Colonic mucosa (tissue), 4 donors: ENCODE data around the gene SPEG. TPM values are rescaled to one million over a fixed set of nuclear protein-coding genes. Genes with fewer than 3 reads are reported as not detected.

Source experiments
- DNase-seq: peaks from one replicate; pipeline ENCODE4 v3.0.0-alpha.2; 2020
- H3K27ac ChIP-seq: fragments of 200-600 bp; one replicate; pipeline ENCODE4 v1.8.0; 2021
- H3K27me3 ChIP-seq: fragments of 200-600 bp; one replicate; pipeline ENCODE4 v1.8.0; 2021
- H3K36me3 ChIP-seq: fragments of 200-600 bp; one replicate; pipeline ENCODE4 v1.8.0; 2021
- H3K4me1 ChIP-seq: fragments of 200-600 bp; one replicate; pipeline ENCODE4 v1.8.0; 2021; ENCODE audit warnings: mild to moderate bottlenecking
- H3K4me3 ChIP-seq: fragments of 200-600 bp; one replicate; pipeline ENCODE4 v1.8.0; 2021
- H3K9ac ChIP-seq, 2 donors: one replicate each; pipeline ENCODE4 v1.7.0; 2013; ENCODE audit warnings: control low read depth in 2 of 2, low read depth in 2 of 2, low read length in 2 of 2
- H3K9me3 ChIP-seq: fragments of 200-600 bp; one replicate; pipeline ENCODE4 v1.8.0; 2021
- CTCF ChIP-seq: fragments of 200-600 bp; IDR thresholded peaks from one replicate; pipeline ENCODE4 v1.8.0; 2022; ENCODE audit warnings: antibody characterized with exemption, mild to moderate bottlenecking
- intact Hi-C: fragments of 100-400 bp; cut with DNase I; formaldehyde crosslinking; loops from one replicate; pipeline ENCODE4 v1.14.1; 2022
- total RNA-seq, 2 donors: library from RNA; stranded (reverse); fragmentation: NEBNext Ultra II Directional in 1 of 2; extraction: Animal tissue kit (Norgen Biotek cat#: 25700) in 1 of 2; gene quantifications; one replicate each; pipeline ENCODE4 v1.2.1, GENCODE V29; 2021
- donor health status: healthy.
- donor health status: DM: no; HTN: no; CAD: no.
- donor health status: DM: no; HTN: no; CAD: no.

Gene SPEG
- total RNA-seq, 2 donors from 2014 or later = 6.2 to 19.3 TPM

- no peak for TF ChIP-seq CTCF
- DNase-seq = no peak
- no peak overlapping the region for H3K27ac ChIP-seq
- intact Hi-C loops = no loop called here
- no peaks in the 10 kb centered on the region for H3K9me3 ChIP-seq
- H3K4me1 ChIP-seq = no peaks in the 10 kb centered on the region
- peaks cover 37% of the 10 kb centered on the region for H3K27me3 ChIP-seq
- no peaks in the 10 kb centered on the region for H3K36me3 ChIP-seq
- no peak overlapping the region for H3K4me3 ChIP-seq
- no peak overlapping the region for H3K9ac ChIP-seq
Measured at GRCh38 chr2:219527076-219527394, 92.4 kb downstream of the SPEG start.

GRCh38 chr2:219527472-219527871, 92.8 kb downstream of the SPEG start:
- peaks cover 33% of the 10 kb centered on the region for H3K27me3 ChIP-seq
- no peak overlapping the region for H3K9ac ChIP-seq
- no peak for TF ChIP-seq CTCF
- H3K36me3 ChIP-seq = no peaks in the 10 kb centered on the region
- H3K4me3 ChIP-seq = no peak overlapping the region
- intact Hi-C loops = no loop called here
- no peaks in the 10 kb centered on the region for H3K4me1 ChIP-seq
- no peaks in the 10 kb centered on the region for H3K9me3 ChIP-seq
- no peak overlapping the region for H3K27ac ChIP-seq
- no peak for DNase-seq

GRCh38 chr2:219530048-219530963, 95.7 kb downstream of the SPEG start:
- peak; percentile 82 for DNase-seq
- peak; percentile 92 for TF ChIP-seq CTCF
- Histone ChIP-seq H3K36me3 (no peaks in the 10 kb centered on the region), H3K27ac (no peak overlapping the region), H3K9me3 (no peaks in the 10 kb centered on the region), H3K27me3 (peaks cover 16% of the 10 kb centered on the region), H3K4me1 (no peaks in the 10 kb centered on the region), H3K4me3 (no peak overlapping the region), H3K9ac (no peak overlapping the region)
- intact Hi-C loops = loop anchor here (2.0 to 5.0 kb wide), 2 partner anchors 33 to 130 kb away; partner anchors contain the start of gene GMPPA

- no peak overlapping the region for H3K9ac ChIP-seq
- no peak overlapping the region for H3K4me3 ChIP-seq
- no peak overlapping the region for H3K27ac ChIP-seq
- peaks cover 16% of the 10 kb centered on the region for H3K27me3 ChIP-seq
- intact Hi-C loops = loop anchor here (2.0 to 5.0 kb wide), 2 partner anchors 35 to 131 kb away; partner anchors contain the start of gene GMPPA
- H3K4me1 ChIP-seq = no peaks in the 10 kb centered on the region
- H3K9me3 ChIP-seq = no peaks in the 10 kb centered on the region
- no peak for DNase-seq
- TF ChIP-seq CTCF = no peak
- no peaks in the 10 kb centered on the region for H3K36me3 ChIP-seq
Measured at GRCh38 chr2:219531639-219532377, 97.2 kb downstream of the SPEG start.

GRCh38 chr2:219532378-219532649, 97.7 kb downstream of the SPEG start:
- H3K9me3 ChIP-seq = no peaks in the 10 kb centered on the region
- H3K4me1 ChIP-seq = no peaks in the 10 kb centered on the region
- H3K27me3 ChIP-seq = peaks cover 16% of the 10 kb centered on the region
- H3K36me3 ChIP-seq = no peaks in the 10 kb centered on the region
- TF ChIP-seq CTCF = no peak
- intact Hi-C loops = loop anchor here (5.0 kb wide), 1 partner anchor 35 kb away; the partner anchor contains the start of gene GMPPA
- H3K9ac ChIP-seq = no peak overlapping the region
- H3K27ac ChIP-seq = no peak overlapping the region
- no peak overlapping the region for H3K4me3 ChIP-seq
- DNase-seq = no peak
